Measurements from ENCODE around the gene PGLYRP2.
A peak's percentile ranks its signal among the peaks of the same experiment; 100 is the strongest.

The PGLYRP2 gene

DNA sequence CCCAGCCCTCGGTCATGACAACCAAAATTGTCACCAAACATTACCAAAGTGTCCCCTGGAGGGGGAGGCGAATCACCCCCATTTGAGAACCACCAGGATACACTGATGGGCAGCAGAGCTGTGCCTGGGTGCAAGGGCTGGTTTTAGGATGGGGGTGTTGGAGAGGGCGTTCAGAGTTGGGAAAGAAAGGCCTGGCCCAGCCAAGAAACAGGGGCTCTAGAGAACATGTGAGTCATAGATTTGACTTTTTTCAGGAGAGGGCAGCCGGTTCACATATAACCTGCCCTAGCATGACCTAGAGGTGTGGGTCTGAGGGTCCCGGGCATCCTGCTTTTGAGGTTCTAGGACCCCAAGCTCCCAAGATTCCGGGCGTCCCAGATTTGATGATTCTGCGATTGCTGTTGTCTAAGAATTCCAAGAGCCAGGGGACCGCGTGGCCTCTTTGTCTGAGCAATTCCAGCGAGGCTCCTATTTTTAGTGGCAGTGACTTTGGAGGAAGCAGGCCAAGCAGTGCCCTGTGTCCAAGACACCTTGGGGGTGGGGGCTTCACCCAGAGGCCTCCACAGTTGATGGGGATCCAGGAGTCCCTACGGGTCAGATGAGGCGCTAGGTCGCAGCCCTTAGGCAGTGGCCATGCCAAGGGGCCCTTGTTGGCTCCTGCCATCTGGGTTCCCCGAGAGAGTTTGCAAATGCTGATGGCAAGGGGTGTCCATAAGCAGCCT is 34.6 kb downstream of the PGLYRP2 start:
- H3K27ac ChIP-seq (ENCODE audit: extremely low read depth, low read depth, low read length): no peak overlapping the region
- CTCF ChIA-PET: no interaction called here

DNA sequence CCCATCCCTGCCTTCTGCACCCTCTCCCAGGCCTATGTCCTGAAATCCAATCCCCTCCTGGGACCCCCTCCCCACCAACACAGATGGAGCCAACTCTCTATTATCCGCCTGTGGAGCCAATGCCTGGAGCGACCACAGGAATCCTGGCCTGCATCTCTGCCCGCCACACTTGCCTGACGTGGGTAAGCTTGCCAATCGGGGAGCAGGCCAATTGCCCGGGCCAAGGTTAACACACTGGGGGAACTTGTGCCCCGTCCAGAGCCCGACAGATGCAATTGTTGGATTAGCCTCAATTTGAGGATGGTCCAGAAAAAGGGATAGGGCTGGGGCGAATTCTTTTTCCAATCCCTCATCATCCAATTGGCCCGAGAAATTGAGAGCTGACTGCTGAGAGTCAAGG is 35.5 kb downstream of the PGLYRP2 start:
- Histone ChIP-seq H3K27ac (ENCODE audit: extremely low read depth, low read depth, low read length) (no peak overlapping the region), H3K9me3 (ENCODE audit: control insufficient read depth, insufficient read depth, low read depth, low read length) (no peaks in the 10 kb centered on the region), H3K4me3 (ENCODE audit: low read depth, low read length) (no peak overlapping the region), H3K4me1 (ENCODE audit: control insufficient read depth, insufficient read depth, low read length) (no peaks in the 10 kb centered on the region), H3K36me3 (ENCODE audit: control insufficient read depth in 2 of 2, insufficient read depth in 1 of 2, low read length in 2 of 2) (peaks cover 0 to 8% of the 10 kb centered on the region in 2 experiments; a peak in 1 of 3 replicates)
- TF ChIP-seq GLI2 (tag by site-specific recombination; IDR thresholded peaks at IDR 0.05; ENCODE audit: borderline replicate concordance, low read depth): no peak
- no peak for TF ChIP-seq ZNF157 (tag by site-specific recombination; IDR thresholded peaks at IDR 0.05)
- TF ChIP-seq ZNF501 (tag by site-specific recombination; IDR thresholded peaks at IDR 0.05): no peak
- POLR2A ChIA-PET: no interaction called here
- CTCF ChIA-PET: interaction anchor here (0.6 kb wide), 1 partner anchor 111 kb away, joined by 3 read pairs; no protein-coding TSS in a partner anchor

More for the DNA sequence above, 34.6 kb downstream of the PGLYRP2 start:
- no peak for TF ChIP-seq IKZF3 (tag by site-specific recombination; IDR thresholded peaks at IDR 0.05)
- Histone ChIP-seq H3K9me3 (ENCODE audit: control insufficient read depth, insufficient read depth, low read depth, low read length) (no peaks in the 10 kb centered on the region), H3K4me3 (ENCODE audit: low read depth, low read length) (no peak overlapping the region), H3K36me3 (ENCODE audit: control insufficient read depth in 2 of 2, insufficient read depth in 1 of 2, low read length in 2 of 2) (peaks cover 0 to 8% of the 10 kb centered on the region in 2 experiments; a peak in 1 of 3 replicates), H3K4me1 (ENCODE audit: control insufficient read depth, insufficient read depth, low read length) (peaks cover 2% of the 10 kb centered on the region; the same call in 1 of the 2 replicates)
- POLR2A ChIA-PET: no interaction called here

DNA sequence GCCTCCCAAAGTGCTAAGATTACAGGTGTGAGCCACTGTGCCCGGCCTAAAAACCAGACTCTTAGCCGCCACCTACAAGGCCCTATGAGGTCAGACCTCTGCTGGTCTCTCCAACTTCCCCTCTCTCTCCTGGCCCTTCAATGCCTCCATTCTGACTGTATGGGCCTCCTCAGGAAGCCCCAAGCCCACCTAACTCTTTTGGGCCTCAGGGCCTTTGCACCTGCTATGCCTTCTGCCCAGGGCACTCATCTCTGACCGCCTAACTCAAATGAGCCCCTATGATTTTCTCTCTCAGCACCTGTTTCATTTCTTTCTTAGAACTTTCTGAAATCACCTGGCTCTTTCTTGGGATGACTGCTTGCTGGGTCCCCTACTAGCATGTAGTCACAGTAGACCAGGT is 36.0 kb downstream of the PGLYRP2 start:
- no peak overlapping the region for H3K27ac ChIP-seq (ENCODE audit: extremely low read depth, low read depth, low read length)
- ChIA-PET POLR2A (no interaction called here), CTCF (interaction anchor here (0.6 kb wide), 1 partner anchor 112 kb away, joined by 3 read pairs; no protein-coding TSS in a partner anchor)
- no peaks in the 10 kb centered on the region for H3K4me1 ChIP-seq (ENCODE audit: control insufficient read depth, insufficient read depth, low read length)
- H3K9me3 ChIP-seq (ENCODE audit: control insufficient read depth, insufficient read depth, low read depth, low read length): no peaks in the 10 kb centered on the region
- H3K4me3 ChIP-seq (ENCODE audit: low read depth, low read length): no peak overlapping the region
- peaks cover 0 to 8% of the 10 kb centered on the region in 2 experiments; a peak in 1 of 3 replicates for H3K36me3 ChIP-seq (ENCODE audit: control insufficient read depth in 2 of 2, insufficient read depth in 1 of 2, low read length in 2 of 2)
- peak; percentile 94 for TF ChIP-seq ZNF623 (tag by site-specific recombination; IDR thresholded peaks at IDR 0.05)
- no peak for TF ChIP-seq WT1 (tag by site-specific recombination; IDR thresholded peaks at IDR 0.05)
- TF ChIP-seq ZNF292 (tag by site-specific recombination; IDR thresholded peaks at IDR 0.05; ENCODE audit: borderline replicate concordance, low read depth): no peak

DNA sequence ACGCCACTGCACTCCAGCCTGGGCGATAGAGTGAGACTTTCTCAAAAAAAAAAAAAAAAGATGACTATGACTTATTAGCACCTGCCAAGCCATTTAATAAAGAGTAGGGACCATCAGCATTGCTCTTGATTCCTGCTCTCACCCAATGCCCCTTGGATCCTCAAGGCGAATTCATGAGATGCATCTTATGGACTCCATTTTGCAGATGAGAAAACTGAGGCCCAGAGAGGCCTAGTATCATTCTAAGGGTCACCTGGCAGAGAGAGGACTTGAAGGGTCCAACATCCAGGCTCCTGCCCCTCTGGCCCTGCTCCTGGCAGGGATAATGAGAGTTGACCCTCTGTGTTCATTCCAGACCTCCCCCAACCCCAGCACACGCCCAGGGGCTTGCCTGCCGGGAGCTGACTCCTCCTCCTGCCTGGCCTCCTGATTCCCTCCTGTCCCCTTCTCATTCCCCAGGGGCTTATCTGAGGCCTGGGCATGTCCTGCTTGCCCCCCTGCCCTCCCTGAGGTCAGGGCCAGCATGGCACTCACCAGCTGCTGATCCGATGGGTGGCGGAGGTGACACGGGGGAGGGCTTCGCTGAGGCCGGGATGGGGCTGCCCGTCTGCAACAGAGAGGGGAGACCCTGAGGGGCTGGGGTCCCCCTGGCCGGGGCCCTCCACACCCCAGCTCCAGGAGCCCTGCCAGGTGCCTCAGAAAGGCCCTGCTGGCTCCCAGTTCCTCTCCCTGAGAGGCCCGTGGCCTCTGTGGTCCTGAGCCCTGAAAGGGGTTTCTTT is 37.0 kb downstream of the PGLYRP2 start:
- Histone ChIP-seq H3K27ac (ENCODE audit: extremely low read depth, low read depth, low read length) (no peak overlapping the region), H3K9me3 (ENCODE audit: control insufficient read depth, insufficient read depth, low read depth, low read length) (no peaks in the 10 kb centered on the region), H3K4me3 (ENCODE audit: low read depth, low read length) (no peak overlapping the region), H3K36me3 (ENCODE audit: control insufficient read depth in 2 of 2, insufficient read depth in 1 of 2, low read length in 2 of 2) (peaks cover 0 to 2% of the 10 kb centered on the region in 2 experiments; a peak in 1 of 3 replicates), H3K4me1 (ENCODE audit: control insufficient read depth, insufficient read depth, low read length) (no peaks in the 10 kb centered on the region)
- TF ChIP-seq ZBTB8A (tag by site-specific recombination; IDR thresholded peaks at IDR 0.05): no peak
- POLR2A ChIA-PET: no interaction called here
- CTCF ChIA-PET: no interaction called here

DNA sequence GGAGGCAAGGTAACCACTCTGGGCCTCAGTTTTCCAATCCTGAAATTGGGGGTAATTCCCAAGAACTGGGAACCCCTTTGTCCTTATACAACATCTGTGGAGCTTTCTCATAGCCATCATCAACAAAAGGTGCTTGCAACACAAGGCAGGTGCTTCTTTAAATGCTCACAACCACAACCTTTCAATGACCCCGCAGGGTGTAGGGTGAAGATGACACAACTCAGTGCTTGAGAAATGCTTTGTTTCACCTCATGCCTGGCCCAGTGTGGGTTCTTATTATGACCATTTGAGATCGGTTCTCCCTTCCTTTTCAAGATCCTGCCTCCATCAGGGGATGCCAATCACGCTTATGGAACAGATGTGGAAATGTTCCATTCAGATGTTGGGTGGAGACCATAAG is 38.0 kb downstream of the PGLYRP2 start:
- POLR2A ChIA-PET: no interaction called here
- no peak overlapping the region for H3K27ac ChIP-seq (ENCODE audit: extremely low read depth, low read depth, low read length)
- no peaks in the 10 kb centered on the region for H3K36me3 ChIP-seq (ENCODE audit: control insufficient read depth in 2 of 2, insufficient read depth in 1 of 2, low read length in 2 of 2)
- no peak overlapping the region for H3K4me3 ChIP-seq (ENCODE audit: low read depth, low read length)
- no peaks in the 10 kb centered on the region for H3K4me1 ChIP-seq (ENCODE audit: control insufficient read depth, insufficient read depth, low read length)
- CTCF ChIA-PET: interaction anchor here (0.6 kb wide), 1 partner anchor 1957 kb away, joined by 3 read pairs; no protein-coding TSS in a partner anchor
- H3K9me3 ChIP-seq (ENCODE audit: control insufficient read depth, insufficient read depth, low read depth, low read length): no peaks in the 10 kb centered on the region
- TF ChIP-seq ZNF561 (tag by site-specific recombination; IDR thresholded peaks at IDR 0.05; ENCODE audit: borderline replicate concordance) (no peak), ZNF629 (tag by site-specific recombination; IDR thresholded peaks at IDR 0.05) (no peak), SALL2 (tag by site-specific recombination; IDR thresholded peaks at IDR 0.05; ENCODE audit: borderline replicate concordance) (no peak), TRIM28 (IDR thresholded peaks at IDR 0.05; ENCODE audit: borderline replicate concordance, low read length) (no peak), ZNF791 (tag by site-specific recombination; IDR thresholded peaks at IDR 0.05) (no peak), ZBTB48 (tag by site-specific recombination; IDR thresholded peaks at IDR 0.05) (no peak), ZNF548 (tag by site-specific recombination; IDR thresholded peaks at IDR 0.05) (no peak), ZNF248 (tag by site-specific recombination; IDR thresholded peaks at IDR 0.05) (no peak), ZNF660 (tag by site-specific recombination; IDR thresholded peaks at IDR 0.05) (no peak), ZNF610 (tag by site-specific recombination; IDR thresholded peaks at IDR 0.05; ENCODE audit: borderline replicate concordance) (no peak), ZNF585B (tag by site-specific recombination; IDR thresholded peaks at IDR 0.05) (no peak), ZNF23 (tag by site-specific recombination; IDR thresholded peaks at IDR 0.05; ENCODE audit: borderline replicate concordance) (no peak)
- TF ChIP-seq, protein P1, sequence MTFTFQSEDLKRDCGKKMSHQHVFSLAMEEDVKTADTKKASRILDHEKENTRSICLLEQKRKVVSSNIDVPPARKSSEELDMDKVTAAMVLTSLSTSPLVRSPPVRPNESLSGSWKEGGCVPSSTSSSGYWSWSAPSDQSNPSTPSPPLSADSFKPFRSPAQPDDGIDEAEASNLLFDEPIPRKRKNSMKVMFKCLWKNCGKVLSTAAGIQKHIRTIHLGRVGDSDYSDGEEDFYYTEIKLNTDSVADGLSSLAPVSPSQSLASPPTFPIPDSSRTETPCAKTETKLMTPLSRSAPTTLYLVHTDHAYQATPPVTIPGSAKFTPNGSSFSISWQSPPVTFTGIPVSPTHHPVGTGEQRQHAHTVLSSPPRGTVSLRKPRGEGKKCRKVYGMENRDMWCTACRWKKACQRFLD (tag by site-specific recombination; IDR thresholded peaks at IDR 0.05): no peak
- TF ChIP-seq, protein P2, sequence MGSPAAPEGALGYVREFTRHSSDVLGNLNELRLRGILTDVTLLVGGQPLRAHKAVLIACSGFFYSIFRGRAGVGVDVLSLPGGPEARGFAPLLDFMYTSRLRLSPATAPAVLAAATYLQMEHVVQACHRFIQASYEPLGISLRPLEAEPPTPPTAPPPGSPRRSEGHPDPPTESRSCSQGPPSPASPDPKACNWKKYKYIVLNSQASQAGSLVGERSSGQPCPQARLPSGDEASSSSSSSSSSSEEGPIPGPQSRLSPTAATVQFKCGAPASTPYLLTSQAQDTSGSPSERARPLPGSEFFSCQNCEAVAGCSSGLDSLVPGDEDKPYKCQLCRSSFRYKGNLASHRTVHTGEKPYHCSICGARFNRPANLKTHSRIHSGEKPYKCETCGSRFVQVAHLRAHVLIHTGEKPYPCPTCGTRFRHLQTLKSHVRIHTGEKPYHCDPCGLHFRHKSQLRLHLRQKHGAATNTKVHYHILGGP (tag by site-specific recombination; IDR thresholded peaks at IDR 0.05): no peak
